IPS-15b (cell line): Measurements from ENCODE around the gene CCR2.

ENCODE experiments used
- H3K27me3 ChIP-seq: one replicate; pipeline ENCODE4 v1.6.1; 2013; ENCODE audit warnings: low read length; ENCODE audit not compliant: control insufficient read depth, insufficient read depth
- H3K36me3 ChIP-seq: one replicate; pipeline ENCODE4 v1.6.1; 2013; ENCODE audit warnings: low read length; ENCODE audit not compliant: control insufficient read depth, insufficient read depth
- H3K4me1 ChIP-seq: one replicate; pipeline ENCODE4 v1.6.1; 2013; ENCODE audit warnings: mild to moderate bottlenecking, low read length; ENCODE audit not compliant: control insufficient read depth, insufficient read depth
- H3K4me3 ChIP-seq: one replicate; pipeline ENCODE4 v1.5.1; 2013; ENCODE audit warnings: low read depth, low read length
- H3K9ac ChIP-seq: one replicate; pipeline ENCODE4 v1.6.1; 2013; ENCODE audit warnings: low read depth, mild to moderate bottlenecking, low read length
- H3K9me3 ChIP-seq: one replicate; pipeline ENCODE4 v1.6.1; 2013; ENCODE audit warnings: mild to moderate bottlenecking, low read length; ENCODE audit not compliant: control insufficient read depth, insufficient read depth

Gene CCR2

GRCh38 chr3:46335541-46335940, 18.4 kb upstream of the CCR2 start:
- no peaks in the 10 kb centered on the region for H3K27me3 ChIP-seq

DNA sequence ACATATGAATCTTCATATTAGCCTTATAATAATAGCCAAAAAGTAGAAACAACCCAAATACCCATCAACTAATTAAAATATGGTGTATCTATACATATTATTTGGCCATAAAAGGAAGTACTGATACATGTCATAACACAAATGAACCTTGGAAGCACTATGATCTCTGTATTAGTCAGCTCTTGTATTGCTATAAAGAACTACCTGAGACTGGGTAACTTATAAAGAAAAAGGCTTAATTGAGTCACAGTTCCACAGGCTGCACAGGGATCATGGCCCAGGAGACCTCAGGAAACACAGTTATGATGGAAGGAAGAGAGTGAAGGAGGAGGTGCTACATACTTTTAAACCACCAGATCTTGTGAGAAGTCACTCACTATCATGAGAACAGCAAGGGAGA, 16.0 kb upstream of the CCR2 start:
- Histone ChIP-seq H3K4me1 (no peaks in the 10 kb centered on the region), H3K36me3 (no peaks in the 10 kb centered on the region), H3K27me3 (no peaks in the 10 kb centered on the region), H3K4me3 (no peak overlapping the region), H3K9ac (no peak overlapping the region), H3K9me3 (peaks cover 3% of the 10 kb centered on the region)

More at GRCh38 chr3:46335541-46335940, 18.4 kb upstream of the CCR2 start:
- Histone ChIP-seq H3K36me3 (no peaks in the 10 kb centered on the region), H3K9ac (no peak overlapping the region), H3K4me1 (no peaks in the 10 kb centered on the region), H3K4me3 (no peak overlapping the region), H3K9me3 (peaks cover 3% of the 10 kb centered on the region)

GRCh38 chr3:46338840-46339239, 15.1 kb upstream of the CCR2 start:
- Histone ChIP-seq H3K4me1 (no peaks in the 10 kb centered on the region), H3K9me3 (peaks cover 3% of the 10 kb centered on the region)

GRCh38 chr3:46344476-46344875, 9.4 kb upstream of the CCR2 start:
- Histone ChIP-seq H3K4me3 (no peak overlapping the region), H3K4me1 (no peaks in the 10 kb centered on the region), H3K27me3 (no peaks in the 10 kb centered on the region), H3K9me3 (no peaks in the 10 kb centered on the region), H3K9ac (no peak overlapping the region), H3K36me3 (no peaks in the 10 kb centered on the region)

More at GRCh38 chr3:46338840-46339239, 15.1 kb upstream of the CCR2 start:
- H3K4me3 ChIP-seq: no peak overlapping the region
- no peak overlapping the region for H3K9ac ChIP-seq
- no peaks in the 10 kb centered on the region for H3K36me3 ChIP-seq
- no peaks in the 10 kb centered on the region for H3K27me3 ChIP-seq

DNA sequence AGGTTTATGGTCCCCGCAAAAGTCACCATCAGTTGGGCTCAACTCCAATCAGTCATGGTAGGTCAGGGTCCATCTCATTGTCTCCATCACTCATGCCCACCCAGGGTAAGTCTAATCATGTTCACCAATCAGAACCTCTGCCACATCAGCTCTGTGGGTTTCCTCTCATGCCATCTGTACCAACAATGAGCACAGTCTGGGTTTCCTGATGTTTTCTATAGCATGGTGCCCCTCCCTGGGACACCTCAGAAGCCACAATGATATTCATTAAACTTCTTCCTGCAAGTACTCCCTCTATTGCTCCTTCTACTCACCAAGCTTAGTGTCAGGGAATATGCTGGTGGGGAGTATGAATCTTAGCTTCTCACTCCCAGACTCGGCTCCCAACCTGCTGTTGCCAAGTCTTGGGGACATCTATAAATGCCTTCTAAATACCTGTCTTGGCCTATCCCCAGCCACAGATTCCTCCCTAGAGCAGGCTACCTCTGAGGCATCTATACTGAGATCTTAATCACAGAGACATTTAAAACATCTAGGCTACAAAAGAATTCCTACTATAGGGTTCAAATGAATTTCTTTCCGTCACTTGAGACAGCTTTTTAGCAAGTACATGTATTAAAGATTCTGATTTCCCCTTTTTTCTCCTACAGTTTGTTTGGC, 5.0 kb upstream of the CCR2 start:
- no peak overlapping the region for H3K9ac ChIP-seq
- no peaks in the 10 kb centered on the region for H3K27me3 ChIP-seq
- H3K4me3 ChIP-seq: no peak overlapping the region
- H3K9me3 ChIP-seq: no peaks in the 10 kb centered on the region
- H3K36me3 ChIP-seq: no peaks in the 10 kb centered on the region
- peaks cover 3% of the 10 kb centered on the region for H3K4me1 ChIP-seq

GRCh38 chr3:46349484-46350261, 4.2 kb upstream of the CCR2 start:
- Histone ChIP-seq H3K27me3 (no peaks in the 10 kb centered on the region), H3K4me1 (peaks cover 3% of the 10 kb centered on the region), H3K9me3 (no peaks in the 10 kb centered on the region), H3K36me3 (no peaks in the 10 kb centered on the region), H3K9ac (no peak overlapping the region), H3K4me3 (no peak overlapping the region)

DNA sequence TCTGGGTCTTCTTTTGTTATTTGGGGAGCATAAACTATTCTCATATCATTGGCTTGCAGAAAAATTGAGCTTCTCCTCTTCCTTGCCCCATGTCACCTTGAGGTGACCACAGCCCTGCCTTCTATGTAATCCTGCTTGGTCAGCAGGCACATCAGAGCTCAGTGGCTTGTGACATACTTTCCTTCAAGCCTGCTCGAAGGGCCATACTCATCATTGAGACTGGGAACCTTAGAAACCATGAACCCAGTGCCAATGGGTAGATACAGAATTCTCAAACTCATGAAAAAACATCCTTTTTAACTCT, 3.7 kb upstream of the CCR2 start:
- H3K9me3 ChIP-seq: no peaks in the 10 kb centered on the region
- no peaks in the 10 kb centered on the region for H3K27me3 ChIP-seq
- no peak overlapping the region for H3K4me3 ChIP-seq
- H3K9ac ChIP-seq: no peak overlapping the region
- peaks cover 3% of the 10 kb centered on the region for H3K4me1 ChIP-seq
- H3K36me3 ChIP-seq: no peaks in the 10 kb centered on the region

- H3K4me1 ChIP-seq: peaks cover 3% of the 10 kb centered on the region
- H3K27me3 ChIP-seq: no peaks in the 10 kb centered on the region
- H3K9ac ChIP-seq: no peak overlapping the region
- no peak overlapping the region for H3K4me3 ChIP-seq
- no peaks in the 10 kb centered on the region for H3K36me3 ChIP-seq
- H3K9me3 ChIP-seq: no peaks in the 10 kb centered on the region
Observed at GRCh38 chr3:46351646-46352045, 2.3 kb upstream of the CCR2 start.

GRCh38 chr3:46353090-46353489, 821 bp upstream of the CCR2 start:
- peaks cover 3% of the 10 kb centered on the region for H3K4me1 ChIP-seq
- H3K27me3 ChIP-seq: no peaks in the 10 kb centered on the region

DNA sequence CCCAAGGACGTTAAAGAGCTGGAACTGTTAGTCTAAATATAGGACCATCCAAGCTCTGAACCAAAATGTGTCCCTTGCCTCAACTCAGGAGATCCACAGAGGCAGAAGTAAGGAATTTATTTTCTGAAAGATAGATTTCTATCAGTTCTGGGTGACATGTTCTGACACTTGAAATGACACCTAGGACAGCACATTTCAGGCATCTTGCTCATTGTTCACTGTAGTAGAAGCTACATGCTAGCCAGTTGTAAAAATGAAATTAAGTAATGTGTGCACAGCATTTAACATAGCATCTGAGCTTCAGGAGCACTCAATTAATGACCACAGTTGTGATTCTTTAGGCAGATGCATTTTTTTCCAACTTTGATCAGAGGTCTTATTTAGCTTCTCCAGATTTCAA, 567 bp downstream of the CCR2 start:
- Histone ChIP-seq H3K4me3 (no peak overlapping the region), H3K27me3 (no peaks in the 10 kb centered on the region), H3K36me3 (no peaks in the 10 kb centered on the region), H3K4me1 (peaks cover 3% of the 10 kb centered on the region), H3K9ac (no peak overlapping the region), H3K9me3 (no peaks in the 10 kb centered on the region)

More at GRCh38 chr3:46353090-46353489, 821 bp upstream of the CCR2 start:
- Histone ChIP-seq H3K9me3 (no peaks in the 10 kb centered on the region), H3K4me3 (no peak overlapping the region), H3K36me3 (no peaks in the 10 kb centered on the region), H3K9ac (no peak overlapping the region)

GRCh38 chr3:46354984-46355383, 1.1 kb downstream of the CCR2 start:
- H3K9me3 ChIP-seq: no peaks in the 10 kb centered on the region
- H3K27me3 ChIP-seq: no peaks in the 10 kb centered on the region
- H3K9ac ChIP-seq: no peak overlapping the region
- no peaks in the 10 kb centered on the region for H3K36me3 ChIP-seq
- peaks cover 3% of the 10 kb centered on the region for H3K4me1 ChIP-seq
- H3K4me3 ChIP-seq: no peak overlapping the region

DNA sequence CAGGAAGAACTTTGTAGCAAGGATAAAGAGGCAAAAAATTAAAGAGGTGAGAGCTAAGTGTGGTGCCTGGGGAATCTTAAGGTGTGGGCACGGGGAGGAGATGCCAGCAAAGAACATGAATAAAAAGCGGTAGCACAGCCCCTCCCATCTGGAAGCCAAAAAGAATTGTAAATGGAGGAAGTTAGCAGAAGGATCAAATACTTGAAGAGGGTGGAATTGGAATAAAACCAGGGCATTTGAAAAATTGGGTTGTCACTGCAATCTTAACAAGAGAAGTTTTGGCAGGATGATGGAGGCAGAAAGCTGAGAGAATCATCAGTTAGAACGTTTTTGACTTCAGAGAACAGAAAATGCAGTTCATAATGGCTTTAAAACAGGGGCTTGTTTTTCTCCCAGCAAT, 2.4 kb downstream of the CCR2 start:
- no peaks in the 10 kb centered on the region for H3K9me3 ChIP-seq
- no peaks in the 10 kb centered on the region for H3K27me3 ChIP-seq
- no peak overlapping the region for H3K4me3 ChIP-seq
- no peaks in the 10 kb centered on the region for H3K36me3 ChIP-seq
- no peak overlapping the region for H3K9ac ChIP-seq
- H3K4me1 ChIP-seq: peaks cover under 1% of the 10 kb centered on the region
